ENCODE data around the gene ZSWIM6.

DNA sequence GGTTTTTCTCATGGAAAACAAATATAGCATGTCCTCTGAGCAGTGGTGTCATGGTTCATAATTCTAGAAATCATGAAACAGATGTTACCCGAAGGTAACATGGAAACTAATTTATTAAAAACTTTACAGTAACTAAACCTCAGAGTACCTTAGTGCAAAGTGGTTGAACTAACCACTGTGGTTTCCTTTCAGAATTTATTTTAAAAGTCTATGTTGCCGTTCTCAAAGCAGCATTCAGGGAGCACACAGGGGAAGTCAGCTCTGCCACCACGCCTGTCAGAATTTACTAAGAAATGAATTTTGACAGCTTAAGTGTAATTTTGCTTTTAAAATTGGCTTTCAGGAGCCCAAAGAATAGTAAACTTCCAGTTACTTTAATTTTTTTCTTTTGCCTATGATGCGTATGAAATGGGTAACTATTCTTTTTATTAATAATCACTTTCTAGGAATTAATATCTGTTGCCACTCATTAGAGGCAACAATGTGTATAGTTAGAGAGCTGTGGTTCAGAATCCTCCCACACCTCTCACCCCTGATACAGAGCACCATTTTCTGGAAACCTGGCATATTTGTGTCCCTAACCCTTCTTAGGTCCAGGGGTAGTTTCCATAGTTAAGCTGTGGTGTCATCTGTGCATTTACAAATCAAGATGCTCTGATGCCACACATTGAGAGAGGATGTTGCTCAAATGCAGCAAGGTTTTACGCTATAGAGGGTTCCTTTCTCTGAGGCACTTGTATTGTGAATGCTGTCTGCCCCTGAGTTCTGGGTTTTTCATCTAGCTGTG is 202.6 kb downstream of the ZSWIM6 start:
- TF ChIP-seq, protein P1, sequence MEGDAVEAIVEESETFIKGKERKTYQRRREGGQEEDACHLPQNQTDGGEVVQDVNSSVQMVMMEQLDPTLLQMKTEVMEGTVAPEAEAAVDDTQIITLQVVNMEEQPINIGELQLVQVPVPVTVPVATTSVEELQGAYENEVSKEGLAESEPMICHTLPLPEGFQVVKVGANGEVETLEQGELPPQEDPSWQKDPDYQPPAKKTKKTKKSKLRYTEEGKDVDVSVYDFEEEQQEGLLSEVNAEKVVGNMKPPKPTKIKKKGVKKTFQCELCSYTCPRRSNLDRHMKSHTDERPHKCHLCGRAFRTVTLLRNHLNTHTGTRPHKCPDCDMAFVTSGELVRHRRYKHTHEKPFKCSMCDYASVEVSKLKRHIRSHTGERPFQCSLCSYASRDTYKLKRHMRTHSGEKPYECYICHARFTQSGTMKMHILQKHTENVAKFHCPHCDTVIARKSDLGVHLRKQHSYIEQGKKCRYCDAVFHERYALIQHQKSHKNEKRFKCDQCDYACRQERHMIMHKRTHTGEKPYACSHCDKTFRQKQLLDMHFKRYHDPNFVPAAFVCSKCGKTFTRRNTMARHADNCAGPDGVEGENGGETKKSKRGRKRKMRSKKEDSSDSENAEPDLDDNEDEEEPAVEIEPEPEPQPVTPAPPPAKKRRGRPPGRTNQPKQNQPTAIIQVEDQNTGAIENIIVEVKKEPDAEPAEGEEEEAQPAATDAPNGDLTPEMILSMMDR (IDR thresholded peaks at IDR 0.05 in 4 of 5, conservative IDR thresholded peaks at IDR 0.05 in 1 of 5) = no peak
- no peak for TF ChIP-seq POLR2A (IDR thresholded peaks at IDR 0.05)
